NCI-H82 (cell line): ENCODE measurements around the gene GASK1B.

ENCODE experiments used
- DNase-seq: peaks from one replicate; lab custom pipeline; 2025; lab: John Stamatoyannopoulos, UW

The GASK1B gene

DNA sequence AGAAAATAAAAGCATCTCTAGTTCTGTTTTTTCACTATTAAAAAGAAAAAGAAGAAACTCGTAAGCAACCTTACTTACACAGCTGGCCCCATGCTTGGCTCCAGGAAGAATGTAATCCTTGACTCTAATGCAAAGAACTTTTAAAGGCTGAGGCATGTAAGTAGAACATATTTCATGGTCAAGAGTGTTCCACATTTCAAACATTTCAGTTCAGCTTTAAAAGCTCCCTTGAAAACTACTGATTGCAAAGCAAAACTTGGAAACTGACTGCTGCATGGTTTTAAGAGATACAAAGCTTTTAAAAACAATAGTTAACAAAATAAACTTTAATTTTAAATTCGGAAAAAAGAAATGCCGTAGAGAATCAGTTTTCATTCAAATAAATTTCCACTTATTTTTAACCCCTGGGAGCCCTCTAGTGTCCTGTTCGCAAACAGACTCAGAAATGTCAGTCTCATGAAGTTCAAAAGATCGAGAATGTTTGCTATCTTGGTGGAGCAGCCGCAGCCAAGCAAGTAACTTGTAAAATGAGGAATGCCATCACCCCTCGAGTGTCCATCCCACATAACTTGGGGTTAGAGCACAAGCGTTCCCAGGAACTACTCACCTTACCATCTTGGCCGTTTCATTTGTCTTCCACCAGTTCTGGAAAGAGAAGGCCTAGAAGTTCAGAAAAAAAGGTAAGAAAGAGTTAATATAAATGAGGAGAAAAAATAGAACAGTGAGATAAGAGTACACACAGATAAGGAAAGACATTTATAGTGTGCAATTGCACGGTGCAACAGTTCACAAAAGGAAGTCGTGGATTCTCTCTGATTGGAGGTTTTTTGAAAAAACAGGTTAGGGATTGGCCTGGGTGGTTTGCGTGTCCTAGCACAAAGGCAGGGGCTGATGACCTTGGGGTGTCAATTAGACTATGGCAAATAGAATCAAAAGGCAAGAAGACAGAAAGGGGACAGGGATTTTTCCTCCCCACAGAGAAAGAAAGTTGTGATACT lies at the start of gene GASK1B:
TSS of gene GASK1B (minus strand) at position 765 of the 998 bp plus-strand sequence. CDS start 1,650 bp downstream, outside the sequence.
- DNase-seq = peak; percentile 22

- no peak for DNase-seq
Observed at GRCh38 chr4:158219623-158220022, 46.8 kb upstream of the GASK1B start.

DNA sequence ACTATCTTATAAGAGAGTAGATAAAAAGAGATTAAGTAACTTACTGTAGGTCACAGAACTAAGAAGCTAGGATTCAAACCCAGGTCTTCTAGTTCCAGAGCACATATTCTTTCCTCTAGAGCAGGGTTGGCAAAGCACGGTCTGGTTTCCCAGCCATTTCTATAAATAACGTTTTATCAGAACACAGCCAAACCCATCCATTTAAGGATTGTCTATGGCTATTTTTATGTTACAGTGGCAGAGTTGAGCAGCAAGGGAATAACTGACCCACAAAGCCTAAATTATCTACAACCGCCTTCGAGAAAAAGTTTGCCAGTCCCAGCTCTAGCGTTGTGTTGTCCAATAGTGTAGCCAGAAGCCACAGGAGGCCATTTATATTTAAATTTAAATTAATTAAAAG lies 44.9 kb upstream of the GASK1B start:
- no peak for DNase-seq

- DNase-seq = no peak
Observed at GRCh38 chr4:158214856-158215255, 42.0 kb upstream of the GASK1B start.

DNA sequence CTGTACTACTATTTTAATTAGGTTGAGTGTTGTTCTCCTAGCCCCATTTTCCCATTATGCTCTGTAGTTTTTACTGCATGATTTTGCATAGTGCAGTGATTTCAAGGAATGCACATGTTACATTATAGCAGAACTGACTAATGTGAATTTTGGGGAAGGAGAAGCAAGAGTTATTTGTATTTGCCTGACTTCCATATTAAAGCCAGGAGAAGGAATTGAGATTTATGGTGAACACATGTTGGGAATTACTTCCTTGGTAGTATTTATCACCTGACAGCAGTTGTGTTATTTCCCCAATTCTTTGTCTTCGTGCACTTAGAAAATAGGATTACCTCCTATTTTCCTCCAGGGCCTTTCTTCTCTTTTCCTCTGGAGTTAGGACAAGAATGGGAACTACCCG lies 40.6 kb upstream of the GASK1B start:
- DNase-seq = no peak

GRCh38 chr4:158211222-158211621 lies 38.4 kb upstream of the GASK1B start:
- no peak for DNase-seq

GRCh38 chr4:158209825-158210807 lies 37.3 kb upstream of the GASK1B start, which contains the start of gene TMEM144:
TSS of gene TMEM144 (plus strand) at chr4:158210486. CDS start at chr4:158212668, 2,182 bp downstream.
- peak; percentile 47 for DNase-seq

GRCh38 chr4:158208963-158209640 lies 36.3 kb upstream of the GASK1B start:
- DNase-seq = no peak

- no peak for DNase-seq
Observed at GRCh38 chr4:158203929-158204328, 31.1 kb upstream of the GASK1B start.

- DNase-seq = no peak
Observed at GRCh38 chr4:158203436-158203835, 30.6 kb upstream of the GASK1B start.

DNA sequence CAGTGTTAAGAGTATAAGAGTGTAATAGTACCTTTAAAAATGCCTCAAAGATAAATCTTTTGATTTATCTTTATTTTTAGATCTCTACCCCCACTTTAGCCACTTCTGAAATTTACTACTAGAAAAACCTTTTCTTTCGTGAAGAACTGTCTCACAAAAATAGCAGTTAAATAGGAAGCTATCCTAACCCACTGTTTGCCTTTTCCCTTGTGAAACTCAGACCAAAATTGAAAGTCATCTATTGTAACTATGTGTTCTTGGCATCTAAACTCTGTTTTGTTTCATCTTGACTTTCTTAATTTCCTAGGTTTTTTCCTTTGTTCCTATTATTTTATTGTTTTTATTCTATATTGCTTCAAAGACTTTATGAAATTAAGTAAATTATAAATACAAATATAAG lies 29.7 kb upstream of the GASK1B start:
- no peak for DNase-seq

GRCh38 chr4:158201876-158202275 lies 29.1 kb upstream of the GASK1B start:
- no peak for DNase-seq

GRCh38 chr4:158201322-158201721 lies 28.5 kb upstream of the GASK1B start:
- DNase-seq = no peak

DNA sequence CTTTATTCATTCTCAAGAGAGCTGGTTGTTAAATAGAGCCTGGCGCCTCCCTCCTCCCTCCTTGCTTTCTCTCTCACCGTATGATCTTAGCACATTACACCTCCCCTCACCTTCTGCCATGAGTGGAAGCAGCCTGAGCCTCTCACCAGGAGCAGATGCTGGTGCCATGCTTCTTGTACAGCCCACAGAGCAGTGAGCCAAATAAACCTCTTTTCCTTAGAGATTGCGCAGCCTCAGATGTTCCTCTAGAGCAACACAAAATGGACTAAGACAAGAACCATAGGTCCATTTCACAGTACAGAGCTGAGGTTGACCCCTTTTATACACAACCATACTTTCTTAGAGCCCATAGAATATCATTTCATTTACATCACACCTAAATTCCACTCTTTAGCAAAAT lies 27.4 kb upstream of the GASK1B start:
- DNase-seq = no peak

- DNase-seq = no peak
Observed at GRCh38 chr4:158197194-158197776, 24.5 kb upstream of the GASK1B start.

GRCh38 chr4:158195297-158195696 lies 22.5 kb upstream of the GASK1B start:
- DNase-seq = no peak

GRCh38 chr4:158193171-158193749 lies 20.4 kb upstream of the GASK1B start:
- DNase-seq = peak; percentile 56

- no peak for DNase-seq
Observed at GRCh38 chr4:158192439-158193158, 19.8 kb upstream of the GASK1B start.

- no peak for DNase-seq
Observed at GRCh38 chr4:158190718-158191117, 17.9 kb upstream of the GASK1B start.

DNA sequence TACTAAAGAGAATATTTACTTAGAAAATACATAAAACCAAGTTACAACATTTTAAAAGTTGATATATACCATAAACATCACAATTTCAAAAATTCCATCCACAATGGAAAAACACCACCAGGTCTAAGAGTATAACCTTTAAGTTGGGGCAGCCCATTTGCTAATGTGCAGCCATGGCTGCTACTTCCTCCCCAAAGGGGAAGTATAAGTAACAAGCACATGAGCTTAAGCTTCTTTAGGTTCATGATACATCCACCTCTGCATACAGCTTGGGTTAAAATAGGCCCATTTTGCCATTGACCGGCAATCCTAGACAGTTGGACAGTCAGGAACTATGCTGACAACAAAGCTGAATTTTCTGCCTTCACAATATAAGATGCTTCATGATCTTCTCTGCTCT lies 16.6 kb upstream of the GASK1B start:
- DNase-seq = no peak
